Gastroesophageal sphincter (tissue), 4 donors: Measurements from ENCODE around the gene FANCD2. TPM values are rescaled to one million over a fixed set of nuclear protein-coding genes. Genes with fewer than 3 reads are reported as not detected.

Experiments
- ATAC-seq: fragments of 150-250 bp; one replicate; pipeline ENCODE4 v1.9.1; 2016; ENCODE audit warnings: mild to moderate bottlenecking, moderate library complexity
- H3K27ac ChIP-seq, 4 donors: fragments of 200-600 bp; sonication (generic) in 3 of 4; 1 replicate in 3 of 4; 2 replicates in 1 of 4; pipeline ENCODE4 v1.5.1; 2016 to 2019
- H3K27me3 ChIP-seq: fragments of 200-600 bp; sonication (generic); one replicate; pipeline ENCODE4 v1.5.1; 2019
- H3K36me3 ChIP-seq, 2 donors: fragments of 200-600 bp; sonication (generic); one replicate each; pipeline ENCODE4 v1.5.1; 2019; ENCODE audit warnings: control low read depth in 1 of 2
- H3K4me1 ChIP-seq, 3 donors: fragments of 200-600 bp; sonication (generic); 1 replicate in 2 of 3; 2 replicates in 1 of 3; pipeline ENCODE4 v1.5.1; 2016 to 2019; ENCODE audit warnings: control low read depth in 2 of 3
- H3K4me3 ChIP-seq, 2 donors: fragments of 200-600 bp; sonication (generic); one replicate each; pipeline ENCODE4 v1.5.1; 2019; ENCODE audit warnings: mild to moderate bottlenecking in 1 of 2, moderate library complexity in 1 of 2
- H3K9me3 ChIP-seq, 3 donors: fragments of 200-600 bp; sonication (generic); one replicate each; pipeline ENCODE4 v1.5.1; 2017 to 2019; ENCODE audit warnings: control low read depth in 2 of 3
- CTCF ChIP-seq, 4 experiments: fragments of 200-600 bp in 2 of 4; fragments of 450-650 bp in 2 of 4; sonication (generic) in 1 of 4; IDR thresholded peaks; one replicate each; pipeline ENCODE4 v1.5.1; 2017 to 2019; ENCODE audit warnings: antibody characterized with exemption in 4 of 4, mild to moderate bottlenecking in 2 of 4, moderate library complexity in 2 of 4
- EP300 ChIP-seq: sonication (generic); formaldehyde crosslinking; IDR thresholded peaks from one replicate; pipeline ENCODE4 v1.6.1; 2017; ENCODE audit warnings: antibody characterized with exemption, mild to moderate bottlenecking
- POLR2A ChIP-seq, 2 donors: fragments of 450-650 bp; IDR thresholded peaks; one replicate each; pipeline ENCODE4 v1.6.1; 2017; ENCODE audit warnings: antibody characterized with exemption in 2 of 2, mild to moderate bottlenecking in 2 of 2, moderate library complexity in 1 of 2
- POLR2AphosphoS5 ChIP-seq: sonication (generic); formaldehyde crosslinking; IDR thresholded peaks from one replicate; pipeline ENCODE4 v1.6.1; 2017; ENCODE audit warnings: antibody characterized with exemption
- WGBS, 2 donors: methylation state at CpG; one replicate each; pipeline ENCODE4 v1.1.5; 2018; ENCODE audit warnings: low coverage in 1 of 2; 5-methylcytosine and 5-hydroxymethylcytosine counted together
- total RNA-seq, 4 donors: library from RNA; depleted of rRNA; stranded (reverse); fragments of >200 nt; gene quantifications; one replicate each; pipeline ENCODE4 v1.1.0, GENCODE V29; 2016

FANCD2 gene
- total RNA-seq, 4 donors from 2014 or later, result 0.96 to 7.3 (median 4.1) TPM

- H3K27me3 ChIP-seq, result no peaks in the 10 kb centered on the region
- H3K9me3 ChIP-seq, result no peaks in the 10 kb centered on the region
- peak; percentile 56 for ATAC-seq
- peak overlapping the region; percentile 88 to 90 for H3K4me3 ChIP-seq
- peaks cover 9 to 61% (median 10%) of the 10 kb centered on the region in 3 donors for H3K4me1 ChIP-seq
- 0 to 7% methylated on average over 3 to 9 of the region's 17 CpGs for WGBS, 2 donors
- H3K36me3 ChIP-seq, result peaks cover 0 to 26% of the 10 kb centered on the region in 2 donors
- peak overlapping the region; percentile 78 to 87 (median 82) for H3K27ac ChIP-seq
- TF ChIP-seq CTCF (IDR thresholded peaks at IDR 0.05), result no peak
- TF ChIP-seq EP300, result no peak
- no peak for TF ChIP-seq POLR2AphosphoS5
- no peak for TF ChIP-seq POLR2A (IDR thresholded peaks at IDR 0.05)
Observed at GRCh38 chr3:9986230-9986725, 40.0 kb upstream of the FANCD2 start.

- Histone ChIP-seq H3K27me3 (no peaks in the 10 kb centered on the region), H3K27ac (no peak overlapping the region), H3K4me3 (no peak overlapping the region), H3K9me3 (no peaks in the 10 kb centered on the region), H3K4me1 (no peaks in the 10 kb centered on the region), H3K36me3 (peaks cover 0 to 10% of the 10 kb centered on the region in 2 donors)
- ATAC-seq, result peak; percentile 34
- TF ChIP-seq CTCF (IDR thresholded peaks at IDR 0.05), result no peak
- TF ChIP-seq POLR2A (IDR thresholded peaks at IDR 0.05), result no peak
- no peak for TF ChIP-seq EP300
- TF ChIP-seq POLR2AphosphoS5, result no peak
- WGBS, 2 donors, result 78 to 92% methylated on average over 1 to 9 of the region's 10 CpGs
Observed at GRCh38 chr3:9994086-9994844, 32.0 kb upstream of the FANCD2 start.

- no peak overlapping the region for H3K4me3 ChIP-seq
- H3K9me3 ChIP-seq, result no peaks in the 10 kb centered on the region
- H3K36me3 ChIP-seq, result peaks cover 0 to 10% of the 10 kb centered on the region in 2 donors
- no peaks in the 10 kb centered on the region for H3K27me3 ChIP-seq
- 93 to 100% methylated on average over 4 to 7 of the region's 7 CpGs for WGBS, 2 donors
- no peaks in the 10 kb centered on the region for H3K4me1 ChIP-seq
- TF ChIP-seq EP300 (no peak), CTCF (IDR thresholded peaks at IDR 0.05) (no peak), POLR2AphosphoS5 (no peak), POLR2A (IDR thresholded peaks at IDR 0.05) (no peak)
- ATAC-seq, result no peak
- H3K27ac ChIP-seq, result no peak overlapping the region
Observed at GRCh38 chr3:10000686-10001085, 25.6 kb upstream of the FANCD2 start.

- TF ChIP-seq POLR2AphosphoS5 (no peak), CTCF (IDR thresholded peaks at IDR 0.05) (no peak), EP300 (no peak), POLR2A (IDR thresholded peaks at IDR 0.05) (no peak)
- no peak for ATAC-seq
- 100% methylated on average over 1 of the region's 2 CpGs; no CpG with 5 or more reads in 1 of the 2 donors for WGBS, 2 donors
- Histone ChIP-seq H3K27me3 (no peaks in the 10 kb centered on the region), H3K4me1 (no peaks in the 10 kb centered on the region), H3K27ac (no peak overlapping the region), H3K9me3 (no peaks in the 10 kb centered on the region), H3K36me3 (peaks cover 0 to 6% of the 10 kb centered on the region in 2 donors), H3K4me3 (no peak overlapping the region)
Observed at GRCh38 chr3:10002951-10003350, 23.3 kb upstream of the FANCD2 start.

GRCh38 chr3:10004506-10004905 is 21.7 kb upstream of the FANCD2 start:
- ATAC-seq, result no peak
- H3K36me3 ChIP-seq, result no peaks in the 10 kb centered on the region
- no peaks in the 10 kb centered on the region for H3K9me3 ChIP-seq
- TF ChIP-seq POLR2AphosphoS5, result no peak
- no peak for TF ChIP-seq POLR2A (IDR thresholded peaks at IDR 0.05)
- TF ChIP-seq EP300, result no peak
- TF ChIP-seq CTCF (IDR thresholded peaks at IDR 0.05), result no peak
- H3K27ac ChIP-seq, result no peak overlapping the region
- no peaks in the 10 kb centered on the region for H3K27me3 ChIP-seq
- H3K4me1 ChIP-seq, result peaks cover 2 to 14% (median 9%) of the 10 kb centered on the region in 3 donors
- 94 to 100% methylated on average over 1 to 2 of the region's 7 CpGs for WGBS, 2 donors
- no peak overlapping the region for H3K4me3 ChIP-seq
